ENCODE data around the gene PRDM16. TPM values are rescaled to one million over a fixed set of nuclear protein-coding genes. Genes with fewer than 3 reads are reported as not detected.

PRDM16 gene
- total RNA-seq, 2 experiments from 2014 or later: not detected

- no TSS peak for BruUV-seq (replicated peaks)
- POLR2A ChIA-PET: no interaction called here
- H3K79me2 ChIP-seq (ENCODE audit: insufficient read depth, low read depth, low read length): no peaks in the 10 kb centered on the region
Measured at GRCh38 chr1:3344395-3344794, 275.4 kb downstream of the PRDM16 start.

DNA sequence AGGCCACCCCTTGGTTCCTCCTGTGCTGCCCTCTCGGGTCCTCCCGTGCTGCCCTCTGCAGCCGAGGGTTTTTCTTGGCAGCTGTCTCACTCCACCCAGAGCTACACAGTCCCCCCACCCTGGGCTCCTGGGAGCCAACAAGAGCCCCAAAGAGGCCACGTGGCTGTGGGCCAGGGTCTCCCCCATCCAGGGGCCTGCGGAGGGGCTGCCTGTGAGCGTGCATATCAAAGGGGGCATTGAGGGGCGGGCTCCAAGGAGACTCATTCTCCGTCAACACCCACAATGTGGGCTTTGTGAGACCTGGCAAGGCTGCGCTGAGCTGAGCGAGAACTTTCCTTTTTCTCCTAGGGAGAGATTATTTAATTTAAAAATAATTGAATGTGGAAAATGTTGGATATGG is 276.8 kb downstream of the PRDM16 start:
- ChIA-PET CTCF (ENCODE audit: unreplicated experiment) (no interaction called here), POLR2A (no interaction called here)
- TF ChIP-seq CTCF (conservative IDR thresholded peaks at IDR 0.05; ENCODE audit: low read length): no peak
- TF ChIP-seq EZH2phosphoT487 (IDR thresholded peaks at IDR 0.05; ENCODE audit: borderline replicate concordance, low read depth, low read length): no peak
- Histone ChIP-seq H4K20me1 (ENCODE audit: insufficient read depth, low read length) (no peaks in the 10 kb centered on the region), H3K36me3 (ENCODE audit: insufficient read depth, low read length) (no peaks in the 10 kb centered on the region), H3K9me2 (ENCODE audit: insufficient read depth, low read length) (no peaks in the 10 kb centered on the region), H3K4me1 (ENCODE audit: insufficient read depth, low read length, poor library complexity, severe bottlenecking) (no peaks in the 10 kb centered on the region), H3K4me3 (ENCODE audit: low read depth, low read length, poor library complexity, severe bottlenecking) (no peak overlapping the region), H3K27ac (ENCODE audit: low read depth, low read length, poor library complexity, severe bottlenecking) (no peak overlapping the region), H2AFZ (ENCODE audit: low read length) (no peak overlapping the region), H3K79me2 (ENCODE audit: insufficient read depth, low read depth, low read length) (no peaks in the 10 kb centered on the region), H3K9me3 (ENCODE audit: low read length) (0 out of 2 replicates have a peak, but pooled peaks cover 3% of the 10 kb centered on the region), H3K4me2 (ENCODE audit: low read length) (no peak overlapping the region)
- no peak for DNase-seq (ENCODE audit: low spot score)
- intact Hi-C loops (cut with micrococcal nuclease; ENCODE audit: unreplicated experiment): no loop called here
- BruUV-seq (replicated peaks): no TSS peak

More at GRCh38 chr1:3344395-3344794, 275.4 kb downstream of the PRDM16 start:
- CTCF ChIA-PET (ENCODE audit: unreplicated experiment): no interaction called here
- DNase-seq (ENCODE audit: low spot score): no peak
- H3K4me1 ChIP-seq (ENCODE audit: insufficient read depth, low read length, poor library complexity, severe bottlenecking): no peaks in the 10 kb centered on the region
- H3K4me3 ChIP-seq (ENCODE audit: low read depth, low read length, poor library complexity, severe bottlenecking): no peak overlapping the region
- H3K27ac ChIP-seq (ENCODE audit: low read depth, low read length, poor library complexity, severe bottlenecking): no peak overlapping the region
- no peaks in the 10 kb centered on the region for H3K9me2 ChIP-seq (ENCODE audit: insufficient read depth, low read length)
- H2AFZ ChIP-seq (ENCODE audit: low read length): no peak overlapping the region
- 0 out of 2 replicates have a peak, but pooled peaks cover 3% of the 10 kb centered on the region for H3K9me3 ChIP-seq (ENCODE audit: low read length)
- H3K4me2 ChIP-seq (ENCODE audit: low read length): no peak overlapping the region
- H3K36me3 ChIP-seq (ENCODE audit: insufficient read depth, low read length): no peaks in the 10 kb centered on the region
- no peak for TF ChIP-seq CTCF (conservative IDR thresholded peaks at IDR 0.05; ENCODE audit: low read length)
- TF ChIP-seq EZH2phosphoT487 (IDR thresholded peaks at IDR 0.05; ENCODE audit: borderline replicate concordance, low read depth, low read length): no peak
- intact Hi-C loops (cut with micrococcal nuclease; ENCODE audit: unreplicated experiment): no loop called here
- no peaks in the 10 kb centered on the region for H4K20me1 ChIP-seq (ENCODE audit: insufficient read depth, low read length)

DNA sequence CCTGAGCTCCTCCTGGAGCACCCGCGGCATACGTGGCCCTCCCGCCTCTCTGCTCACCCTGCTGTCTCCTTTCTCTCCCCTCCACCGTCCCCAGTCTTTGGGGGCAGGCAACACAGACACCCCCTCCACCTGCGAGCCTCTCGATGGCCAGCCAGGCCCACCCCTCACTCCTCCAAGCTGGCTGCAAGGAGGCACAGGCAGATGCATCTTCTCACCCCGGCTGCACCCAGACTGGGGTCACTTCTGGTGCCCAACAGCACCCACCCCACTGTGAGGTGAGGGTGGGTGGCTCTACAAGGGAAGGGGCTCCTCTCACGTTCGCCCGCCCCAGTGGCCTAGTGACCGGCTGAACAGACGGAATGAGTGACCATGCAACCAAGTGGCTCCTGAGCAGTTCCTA is 277.5 kb downstream of the PRDM16 start:
- no peaks in the 10 kb centered on the region for H3K9me2 ChIP-seq (ENCODE audit: insufficient read depth, low read length)
- ChIA-PET POLR2A (no interaction called here), CTCF (ENCODE audit: unreplicated experiment) (no interaction called here)
- intact Hi-C loops (cut with micrococcal nuclease; ENCODE audit: unreplicated experiment): no loop called here
- no peak overlapping the region for H3K27ac ChIP-seq (ENCODE audit: low read depth, low read length, poor library complexity, severe bottlenecking)
- H3K79me2 ChIP-seq (ENCODE audit: insufficient read depth, low read depth, low read length): no peaks in the 10 kb centered on the region
- no peaks in the 10 kb centered on the region for H3K36me3 ChIP-seq (ENCODE audit: insufficient read depth, low read length)
- H3K4me3 ChIP-seq (ENCODE audit: low read depth, low read length, poor library complexity, severe bottlenecking): no peak overlapping the region
- H2AFZ ChIP-seq (ENCODE audit: low read length): no peak overlapping the region
- H3K9me3 ChIP-seq (ENCODE audit: low read length): 0 out of 2 replicates have a peak, but pooled peaks cover 3% of the 10 kb centered on the region
- H3K4me2 ChIP-seq (ENCODE audit: low read length): no peak overlapping the region
- H4K20me1 ChIP-seq (ENCODE audit: insufficient read depth, low read length): no peaks in the 10 kb centered on the region
- no TSS peak for BruUV-seq (replicated peaks)
- H3K4me1 ChIP-seq (ENCODE audit: insufficient read depth, low read length, poor library complexity, severe bottlenecking): no peaks in the 10 kb centered on the region
- DNase-seq (ENCODE audit: low spot score): no peak
- TF ChIP-seq CTCF (conservative IDR thresholded peaks at IDR 0.05; ENCODE audit: low read length) (no peak), EZH2phosphoT487 (IDR thresholded peaks at IDR 0.05; ENCODE audit: borderline replicate concordance, low read depth, low read length) (no peak)
